Thymus (tissue), 14 donors: ENCODE measurements around the gene OBP2B. TPM values are rescaled to one million over a fixed set of nuclear protein-coding genes. Genes with fewer than 3 reads are reported as not detected.
"Not testable (repeated sequence)": the region's sequence is repeated elsewhere in the genome, so short reads cannot be mapped to it uniquely, and the experiment has no call there.

ENCODE experiments used
- DNase-seq, 9 donors: peaks; one replicate each; pipeline ENCODE4 v3.0.0-alpha.2; 2013; ENCODE audit warnings: low spot score in 9 of 9, low read depth in 6 of 9, missing footprints in 1 of 9
- H3K27ac ChIP-seq, 2 donors: one replicate each; pipeline ENCODE4 v1.5.1; 2013; ENCODE audit warnings: control low read depth in 1 of 2, low read depth in 1 of 2, low read length in 1 of 2, mild to moderate bottlenecking in 1 of 2, moderate library complexity in 1 of 2
- H3K27me3 ChIP-seq, 2 donors: one replicate each; pipeline ENCODE4 v1.5.1; 2013; ENCODE audit warnings: low read length in 1 of 2; ENCODE audit not compliant: control insufficient read depth in 2 of 2, insufficient read depth in 1 of 2
- H3K36me3 ChIP-seq, 2 donors: one replicate each; pipeline ENCODE4 v1.5.1; 2013; ENCODE audit warnings: low read length in 1 of 2, mild to moderate bottlenecking in 1 of 2, moderate library complexity in 1 of 2; ENCODE audit not compliant: control insufficient read depth in 2 of 2, insufficient read depth in 2 of 2
- H3K4me1 ChIP-seq, 2 donors: one replicate each; pipeline ENCODE4 v1.5.1; 2013; ENCODE audit warnings: low read length in 2 of 2; ENCODE audit not compliant: control insufficient read depth in 2 of 2, insufficient read depth in 2 of 2
- H3K4me3 ChIP-seq, 2 donors: one replicate each; pipeline ENCODE4 v1.5.1; 2013; ENCODE audit warnings: low read length in 2 of 2, control low read depth in 1 of 2, mild to moderate bottlenecking in 1 of 2
- H3K9me3 ChIP-seq, 2 donors: one replicate each; pipeline ENCODE4 v1.5.1; 2013; ENCODE audit warnings: low read length in 1 of 2, mild to moderate bottlenecking in 1 of 2; ENCODE audit not compliant: control insufficient read depth in 2 of 2, insufficient read depth in 1 of 2
- WGBS: extraction: QIAGEN DNeasy Blood & Tissue Kit; methylation state at CpG from one replicate; pipeline ENCODE4 v1.1.7; 2013; 5-methylcytosine and 5-hydroxymethylcytosine counted together
- long read RNA-seq, 10 donors: transcript quantifications; one replicate each; lab custom pipeline, GENCODE V29; 2026
- polyA plus RNA-seq: library from polyadenylated mRNA; stranded (reverse); fragments of 200-250 nt; gene quantifications from one replicate; pipeline ENCODE4 v1.2.3, GENCODE V29; 2013
- total RNA-seq: library from RNA; stranded (reverse); fragments of 120-200 nt; gene quantifications from one replicate; pipeline ENCODE4 v1.2.4, GENCODE V29; 2013
- donor health status: healthy.

Gene OBP2B, protein sequence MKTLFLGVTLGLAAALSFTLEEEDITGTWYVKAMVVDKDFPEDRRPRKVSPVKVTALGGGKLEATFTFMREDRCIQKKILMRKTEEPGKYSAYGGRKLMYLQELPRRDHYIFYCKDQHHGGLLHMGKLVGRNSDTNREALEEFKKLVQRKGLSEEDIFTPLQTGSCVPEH
- total RNA-seq (not detected), polyA plus RNA-seq (0.09 TPM)
- long read RNA-seq, donor 1, result 0 reads
- long read RNA-seq, donor 2, result 0 reads
- long read RNA-seq, donor 3, result 0 reads
- long read RNA-seq, donor 4, result 0 reads
- long read RNA-seq, donor 5, result 0 reads
- long read RNA-seq, donor 6, result 0 reads
- long read RNA-seq, donor 7, result 0 reads
- long read RNA-seq, donor 8, result 0 reads
- long read RNA-seq, donor 9, result 0 reads
- long read RNA-seq, donor 10, result 0 reads

DNA sequence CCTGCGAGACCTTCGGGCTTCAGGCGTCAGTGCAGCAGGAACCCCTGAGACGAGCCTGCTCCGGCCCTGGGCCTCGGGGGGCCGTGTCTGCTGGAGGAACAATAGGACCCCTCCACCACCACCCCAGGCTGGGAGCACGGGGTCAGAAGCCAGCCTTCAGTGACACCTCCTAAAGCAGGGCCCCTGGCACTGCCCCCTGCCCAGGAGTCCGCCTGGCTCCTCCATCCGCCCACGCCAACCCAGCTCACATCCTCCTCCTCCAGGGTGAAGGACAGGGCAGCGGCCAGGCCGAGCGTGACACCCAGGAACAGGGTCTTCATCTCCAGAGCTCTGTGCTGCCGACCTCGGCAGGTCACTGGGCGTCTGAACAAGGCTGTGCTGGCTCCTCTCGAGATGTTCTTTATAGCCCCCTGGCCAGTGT is at the start of gene OBP2B:
TSS of gene OBP2B (minus strand) at position 371 of the 421 bp plus-strand sequence. CDS start at position 320, 51 bp downstream.
- not testable (repeated sequence) for H3K4me1 ChIP-seq, H3K27ac ChIP-seq, H3K9me3 ChIP-seq, H3K4me3 ChIP-seq, H3K27me3 ChIP-seq, H3K36me3 ChIP-seq, DNase-seq
- WGBS, result 95% methylated on average over 14 of the region's 18 CpGs

DNA sequence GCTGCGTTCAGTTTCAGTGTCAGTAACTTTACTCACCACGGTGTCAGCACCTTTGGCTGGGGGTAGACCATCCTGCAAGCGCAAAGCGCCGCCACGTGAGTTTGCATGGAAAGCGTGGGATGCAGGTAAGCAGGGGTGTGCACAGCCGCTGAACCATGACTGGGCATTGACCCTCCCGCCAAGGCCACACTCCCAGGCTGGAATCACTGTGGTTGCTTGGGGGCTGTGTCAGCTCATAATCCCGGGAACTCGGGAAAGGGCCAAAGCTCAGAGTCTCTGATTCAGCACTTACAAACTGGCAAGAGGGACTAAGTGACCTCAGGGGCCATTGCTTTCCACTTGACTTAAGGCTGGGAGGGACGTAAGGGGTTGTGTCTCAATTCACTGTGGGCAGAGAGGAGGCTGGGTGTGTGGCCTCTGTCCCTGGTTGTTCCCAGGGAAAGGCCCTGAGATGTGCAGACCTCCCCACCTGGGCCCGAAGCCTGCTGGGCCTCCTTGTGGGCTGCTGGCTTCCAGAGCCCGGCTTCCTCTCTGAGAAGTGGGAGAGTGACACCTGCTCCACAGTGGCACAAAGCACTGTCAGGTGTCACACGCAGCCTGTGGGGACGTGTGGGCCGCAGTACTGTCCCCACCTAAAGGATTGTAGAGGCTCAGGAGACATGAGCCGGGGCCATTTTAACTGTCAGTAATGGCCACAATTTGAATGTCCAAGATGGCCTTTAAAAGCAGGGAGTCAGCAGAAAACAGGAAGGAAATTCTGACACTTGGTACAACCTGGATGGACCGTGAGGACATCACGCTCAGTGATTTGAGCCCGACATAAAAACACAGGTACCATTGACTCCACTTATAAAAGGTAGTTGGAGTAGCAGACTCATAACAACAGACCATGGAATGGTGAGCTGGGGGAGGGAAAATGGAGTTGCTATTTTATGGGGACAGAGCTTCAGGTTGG is 49.3 kb upstream of the OBP2B start:
- no peak for DNase-seq
- Histone ChIP-seq H3K27me3 (no peaks in the 10 kb centered on the region), H3K36me3 (no peaks in the 10 kb centered on the region), H3K9me3 (no peaks in the 10 kb centered on the region), H3K27ac (no peak overlapping the region), H3K4me1 (peaks cover 2 to 17% of the 10 kb centered on the region in 2 donors), H3K4me3 (no peak overlapping the region)
- WGBS, result 91% methylated on average over 21 of the region's 21 CpGs

DNA sequence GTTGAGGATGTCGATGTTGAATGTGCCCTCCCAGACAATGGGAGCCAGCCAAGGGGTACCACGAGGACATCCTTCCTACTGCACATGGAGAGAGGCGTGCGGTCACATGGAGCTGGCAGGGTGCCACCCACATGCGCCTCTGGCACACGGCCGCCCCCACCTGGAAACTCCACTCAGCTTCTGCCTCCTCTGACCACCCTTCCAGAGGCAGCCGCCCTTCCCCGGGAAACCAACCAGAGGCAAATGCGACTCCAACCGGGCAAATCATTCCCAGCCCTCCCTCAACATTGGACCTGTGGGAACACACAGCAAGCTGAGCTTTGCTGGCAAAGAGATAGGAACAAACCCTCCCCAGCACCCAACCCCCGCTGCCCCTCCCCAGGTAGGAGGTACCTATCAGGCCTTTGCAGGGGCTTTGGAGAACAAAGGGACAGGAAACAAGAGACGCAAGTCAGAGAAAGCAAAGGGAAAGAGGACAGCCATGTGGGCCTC is 48.5 kb upstream of the OBP2B start:
- Histone ChIP-seq H3K36me3 (no peaks in the 10 kb centered on the region), H3K27me3 (no peaks in the 10 kb centered on the region), H3K27ac (no peak overlapping the region), H3K9me3 (no peaks in the 10 kb centered on the region), H3K4me3 (no peak overlapping the region), H3K4me1 (peaks cover 2 to 17% of the 10 kb centered on the region in 2 donors)
- WGBS, result 68% methylated on average over 13 of the region's 13 CpGs
- peak in 2 of 9 donors; percentile 1 to 20 for DNase-seq

DNA sequence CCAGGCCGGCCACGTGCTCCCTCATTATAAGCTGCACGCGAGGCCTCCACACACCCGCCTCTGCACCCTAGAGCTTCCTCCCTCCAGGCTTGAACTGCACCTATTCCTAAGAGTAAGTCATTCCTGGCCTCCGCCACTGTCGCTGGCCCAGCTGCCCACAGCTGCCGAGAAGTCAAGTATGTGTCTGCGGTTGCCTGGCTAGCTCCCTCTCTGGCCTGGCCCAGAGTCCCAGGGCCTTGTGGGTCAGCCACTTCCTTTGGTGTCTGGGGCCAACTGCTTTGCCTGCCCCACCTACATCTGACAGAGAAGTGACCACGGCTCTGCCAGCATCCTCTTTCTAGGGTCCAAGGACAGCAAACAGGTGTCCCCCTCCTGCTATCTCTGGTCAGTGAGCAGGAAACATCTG is 47.6 kb upstream of the OBP2B start:
- Histone ChIP-seq H3K27ac (no peak overlapping the region), H3K36me3 (no peaks in the 10 kb centered on the region), H3K4me3 (no peak overlapping the region), H3K27me3 (no peaks in the 10 kb centered on the region), H3K9me3 (no peaks in the 10 kb centered on the region), H3K4me1 (peaks cover 2 to 20% of the 10 kb centered on the region in 2 donors)
- whole genome bisulfite sequencing, result 76% methylated on average over 10 of the region's 10 CpGs
- DNase-seq, result no peak

DNA sequence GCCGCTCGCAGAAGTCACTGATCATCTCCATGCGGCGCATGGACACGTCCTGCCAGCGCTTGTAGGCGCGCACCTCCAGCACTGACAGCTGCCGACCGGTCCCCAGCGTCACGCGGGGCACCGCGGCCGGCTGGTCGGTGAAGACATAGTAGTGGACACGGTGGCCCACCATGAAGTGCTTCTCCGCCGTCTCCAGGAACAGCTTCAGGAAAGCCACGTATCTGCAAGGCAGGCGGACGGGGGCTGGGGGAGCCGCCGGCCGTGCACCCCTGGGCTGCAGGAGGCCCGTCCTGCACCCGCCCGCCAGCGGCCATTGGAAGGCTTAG is 47.0 kb upstream of the OBP2B start:
- no peak for DNase-seq
- Histone ChIP-seq H3K4me3 (no peak overlapping the region), H3K4me1 (peaks cover 2 to 20% of the 10 kb centered on the region in 2 donors), H3K9me3 (no peaks in the 10 kb centered on the region), H3K36me3 (no peaks in the 10 kb centered on the region), H3K27ac (no peak overlapping the region), H3K27me3 (no peaks in the 10 kb centered on the region)
- 98% methylated on average over 30 of the region's 30 CpGs for WGBS

DNA sequence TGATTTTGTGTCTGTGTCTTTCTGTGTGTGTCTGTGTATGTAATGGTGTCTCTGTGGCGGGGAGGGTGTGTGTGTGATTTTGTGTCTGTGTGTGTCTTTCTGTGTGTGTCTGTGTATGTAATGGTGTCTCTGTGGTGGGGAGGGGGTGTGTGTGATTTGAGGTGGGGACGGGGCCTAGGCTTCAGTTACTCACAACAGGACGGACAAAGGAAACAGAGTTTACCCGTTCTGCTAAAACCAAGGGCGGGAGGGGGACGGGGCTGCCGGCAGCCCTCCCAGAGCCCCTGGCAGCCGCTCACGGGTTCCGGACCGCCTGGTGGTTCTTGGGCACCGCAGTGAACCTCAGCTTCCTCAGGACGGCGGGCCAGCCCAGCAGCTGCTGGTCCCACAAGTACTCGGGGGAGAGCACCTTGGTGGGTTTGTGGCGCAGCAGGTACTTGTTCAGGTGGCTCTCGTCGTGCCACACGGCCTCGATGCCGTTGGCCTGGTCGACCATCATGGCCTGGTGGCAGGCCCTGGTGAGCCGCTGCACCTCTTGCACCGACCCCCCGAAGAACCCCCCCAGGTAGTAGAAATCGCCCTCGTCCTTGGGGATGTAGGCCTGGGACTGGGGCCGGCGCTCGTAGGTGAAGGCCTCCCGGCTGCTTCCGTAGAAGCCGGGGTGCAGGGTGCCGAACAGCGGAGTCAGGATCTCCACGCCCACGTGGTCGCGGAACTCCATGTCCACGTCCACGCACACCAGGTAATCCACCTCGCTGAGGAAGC is 46.5 kb upstream of the OBP2B start:
- 94% methylated on average over 42 of the region's 42 CpGs for WGBS
- Histone ChIP-seq H3K4me1 (peaks cover 2 to 20% of the 10 kb centered on the region in 2 donors), H3K9me3 (no peaks in the 10 kb centered on the region), H3K27ac (no peak overlapping the region), H3K36me3 (no peaks in the 10 kb centered on the region), H3K4me3 (no peak overlapping the region), H3K27me3 (no peaks in the 10 kb centered on the region)
- DNase-seq, result no peak

DNA sequence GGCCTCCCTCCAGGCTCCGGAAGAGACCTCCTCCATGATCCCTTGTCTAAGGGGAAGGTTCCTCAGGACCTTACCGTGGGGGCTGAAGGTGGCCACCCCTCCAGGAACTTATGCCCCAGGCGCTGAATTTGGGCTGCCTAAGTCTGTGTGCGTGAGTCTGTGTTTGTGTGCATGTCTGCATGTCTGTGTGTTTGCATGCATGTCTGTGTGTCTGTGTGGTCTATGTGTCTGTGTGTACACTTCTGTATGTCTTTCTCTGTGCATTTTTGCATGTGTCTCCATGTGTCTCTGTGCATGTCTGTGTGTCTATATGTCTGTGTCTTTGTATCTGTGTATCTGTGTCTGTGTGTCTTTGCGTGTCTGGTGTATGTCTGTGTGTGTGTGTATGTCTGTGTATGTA is 45.4 kb upstream of the OBP2B start:
- DNase-seq, result no peak
- no peak overlapping the region for H3K4me3 ChIP-seq
- H3K27ac ChIP-seq, result no peak overlapping the region
- H3K4me1 ChIP-seq, result peaks cover 2 to 20% of the 10 kb centered on the region in 2 donors
- H3K27me3 ChIP-seq, result no peaks in the 10 kb centered on the region
- 96% methylated on average over 5 of the region's 5 CpGs for WGBS
- H3K36me3 ChIP-seq, result no peaks in the 10 kb centered on the region
- H3K9me3 ChIP-seq, result no peaks in the 10 kb centered on the region

DNA sequence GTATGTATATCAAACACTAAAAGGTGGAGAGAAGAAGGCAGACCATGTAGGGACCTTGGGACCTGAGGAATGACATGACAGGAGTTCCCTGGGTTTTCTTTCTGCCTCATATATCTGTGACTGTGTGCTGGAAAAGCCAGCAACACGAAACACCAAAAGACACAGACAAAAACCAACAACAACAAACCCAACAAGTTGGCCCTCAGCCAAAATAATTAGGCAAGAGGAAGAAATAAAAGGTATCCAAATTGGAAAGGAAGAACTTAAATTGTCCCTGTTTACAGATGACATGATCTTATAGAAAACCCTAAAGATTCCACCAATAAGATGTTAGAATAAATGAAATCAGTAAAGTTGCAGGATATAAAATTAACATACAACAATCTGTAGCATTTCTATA is 44.2 kb upstream of the OBP2B start:
- Histone ChIP-seq H3K36me3 (no peaks in the 10 kb centered on the region), H3K4me1 (peaks cover 2 to 16% of the 10 kb centered on the region in 2 donors), H3K27ac (no peak overlapping the region), H3K9me3 (no peaks in the 10 kb centered on the region), H3K27me3 (no peaks in the 10 kb centered on the region), H3K4me3 (no peak overlapping the region)
- DNase-seq, result no peak
- 83% methylated on average over 1 of the region's 1 CpG for WGBS
